Activated T-cell treated with anti-CD3 and anti-CD28 coated beads, Interleukin-2, amount 50 U/mL, for 4 hours (primary cell): ENCODE results near the gene SLC45A1. TPM values are rescaled to one million over a fixed set of nuclear protein-coding genes. Genes with fewer than 3 reads are reported as not detected.
A peak's percentile ranks its signal among the peaks of the same experiment; 100 is the strongest.

Experiments
- ATAC-seq, 2 donors: fragments of 200-7000 bp; cut with Tn5 transposase; one replicate each; pipeline ENCODE4 v1.10.0; 2021
- DNase-seq: peaks from one replicate; pipeline ENCODE4 v3.0.0-alpha.2; 2020
- H3K27me3 Mint-ChIP-seq: one replicate; pipeline ENCODE4 v1.8.0; 2021; ENCODE audit warnings: low read depth, mixed read lengths
- H3K36me3 Mint-ChIP-seq: one replicate; pipeline ENCODE4 v1.8.0; 2022; ENCODE audit warnings: mixed read lengths; ENCODE audit not compliant: insufficient read depth
- H3K4me1 Mint-ChIP-seq: one replicate; pipeline ENCODE4 v1.8.0; 2021; ENCODE audit warnings: low read depth, mixed read lengths
- H3K4me3 Mint-ChIP-seq: one replicate; pipeline ENCODE4 v1.8.0; 2021; ENCODE audit warnings: mild to moderate bottlenecking, moderate library complexity, mixed read lengths
- H3K9me3 Mint-ChIP-seq: one replicate; pipeline ENCODE4 v1.8.0; 2021; ENCODE audit warnings: mixed read lengths
- total RNA-seq, 3 donors: library from RNA; stranded (reverse); gene quantifications; one replicate each; pipeline ENCODE4 v1.2.1, GENCODE V29; 2021

Gene SLC45A1
- total RNA-seq, 3 donors from 2014 or later, result 0.38 to 0.61 (median 0.46) TPM

DNA sequence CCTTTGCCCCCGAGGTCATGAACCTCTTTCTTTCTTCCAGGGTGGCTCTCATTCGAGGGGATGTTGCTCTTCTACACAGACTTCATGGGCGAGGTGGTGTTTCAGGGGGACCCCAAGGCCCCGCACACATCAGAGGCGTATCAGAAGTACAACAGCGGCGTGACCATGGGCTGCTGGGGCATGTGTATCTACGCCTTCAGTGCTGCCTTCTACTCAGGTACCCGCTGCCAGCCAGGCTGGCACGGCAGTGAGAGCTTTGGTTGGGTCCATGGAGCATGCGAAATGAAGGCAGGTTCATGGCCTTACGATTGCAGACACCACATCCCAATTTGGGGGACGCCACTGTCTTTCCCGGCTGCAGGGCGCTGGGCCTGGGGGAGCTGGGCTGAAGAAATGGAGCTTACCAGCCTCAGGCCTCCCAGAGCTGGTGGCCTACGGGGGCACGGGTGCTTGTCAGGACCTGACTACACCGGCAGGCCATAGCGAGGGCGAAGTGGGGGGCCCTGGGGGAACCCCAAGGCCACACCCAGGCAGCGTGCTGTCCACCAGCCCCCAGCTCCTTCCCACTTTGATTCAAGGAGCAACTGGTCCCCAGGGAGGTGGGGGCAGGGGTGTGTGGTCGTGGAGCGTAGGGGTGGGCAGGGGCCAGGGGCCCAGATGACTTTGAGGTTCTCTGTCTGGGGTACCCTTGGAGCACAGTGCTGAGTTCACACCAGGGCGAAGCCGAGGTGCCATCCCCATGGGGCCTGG lies 20.0 kb downstream of the SLC45A1 start:
- H3K9me3 Mint-ChIP-seq, result no peaks in the 10 kb centered on the region
- DNase-seq, result no peak
- H3K4me3 Mint-ChIP-seq, result no peak overlapping the region
- ATAC-seq, result no peak
- no peaks in the 10 kb centered on the region for H3K27me3 Mint-ChIP-seq
- no peaks in the 10 kb centered on the region for H3K4me1 Mint-ChIP-seq
- H3K36me3 Mint-ChIP-seq, result peaks cover 2% of the 10 kb centered on the region

- no peak for ATAC-seq
- H3K9me3 Mint-ChIP-seq, result no peaks in the 10 kb centered on the region
- peaks cover 2% of the 10 kb centered on the region for H3K36me3 Mint-ChIP-seq
These were observed 20.8 kb downstream of the SLC45A1 start for GRCh38 chr1:8338526-8339202.

DNA sequence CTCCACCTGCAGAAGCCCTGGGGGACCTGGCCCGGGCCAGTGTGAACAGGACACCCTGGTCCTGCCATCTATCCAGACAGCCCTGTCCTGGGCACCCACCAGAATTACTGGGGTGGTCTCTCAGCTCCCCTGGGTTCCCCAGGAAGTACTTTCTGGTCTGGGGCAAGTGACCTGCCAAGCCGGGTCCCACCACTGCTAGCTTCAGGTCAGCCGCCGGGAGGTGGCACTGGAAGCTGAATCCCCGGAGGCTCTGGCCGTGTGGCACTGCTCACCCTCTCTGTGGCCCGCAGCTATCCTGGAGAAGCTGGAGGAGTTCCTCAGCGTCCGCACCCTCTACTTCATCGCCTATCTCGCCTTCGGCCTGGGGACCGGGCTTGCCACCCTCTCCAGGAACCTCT lies 21.3 kb downstream of the SLC45A1 start:
- no peak for ATAC-seq
- no peaks in the 10 kb centered on the region for H3K27me3 Mint-ChIP-seq
- H3K4me3 Mint-ChIP-seq, result no peak overlapping the region

More at GRCh38 chr1:8338526-8339202, 20.8 kb downstream of the SLC45A1 start:
- no peak for DNase-seq
- Mint-ChIP-seq H3K27me3 (no peaks in the 10 kb centered on the region), H3K4me3 (no peak overlapping the region), H3K4me1 (no peaks in the 10 kb centered on the region)

DNA sequence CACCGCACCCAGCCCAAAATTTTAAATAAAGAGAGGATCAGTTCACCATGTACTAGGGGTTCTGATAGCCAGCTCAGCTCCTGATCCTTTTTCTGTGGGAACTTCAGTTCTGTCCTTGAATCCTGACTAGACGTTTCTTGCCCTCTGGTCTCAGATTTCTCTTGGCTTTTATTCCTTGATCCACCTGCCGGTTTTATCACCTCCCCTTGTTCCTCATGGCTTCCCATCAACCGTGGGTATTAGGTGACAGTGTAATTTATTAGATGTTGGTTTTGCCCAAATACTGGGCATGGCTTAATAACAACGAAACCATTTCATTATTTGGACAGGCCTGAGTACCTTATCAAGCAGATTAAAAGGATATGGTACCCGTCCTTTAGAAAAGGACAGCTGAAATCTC lies 22.5 kb downstream of the SLC45A1 start:
- Mint-ChIP-seq H3K4me1 (no peaks in the 10 kb centered on the region), H3K36me3 (peaks cover 2% of the 10 kb centered on the region), H3K4me3 (no peak overlapping the region)

More for the DNA sequence above, 21.3 kb downstream of the SLC45A1 start:
- Mint-ChIP-seq H3K36me3 (peaks cover 2% of the 10 kb centered on the region), H3K9me3 (no peaks in the 10 kb centered on the region), H3K4me1 (no peaks in the 10 kb centered on the region)
- DNase-seq, result no peak

DNA sequence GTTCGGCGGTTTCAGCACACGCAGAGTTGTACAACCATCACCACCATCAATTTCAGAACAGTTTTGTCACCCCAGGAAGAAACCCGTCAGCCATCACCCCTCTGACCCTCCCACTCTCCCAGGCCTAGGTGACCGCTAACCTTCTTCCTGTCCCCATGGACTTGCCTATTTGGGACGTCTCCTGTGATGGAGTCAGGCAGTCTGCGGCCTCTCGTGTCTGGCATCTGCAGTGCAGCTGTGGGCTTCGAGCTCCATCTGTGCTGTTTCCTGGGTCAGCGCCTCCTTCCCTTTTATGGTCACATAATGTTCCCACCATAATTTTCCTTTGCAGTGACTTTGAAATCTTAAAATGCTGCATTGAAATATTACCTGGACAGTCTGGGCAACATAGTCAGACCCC lies 24.4 kb downstream of the SLC45A1 start:
- H3K9me3 Mint-ChIP-seq, result no peaks in the 10 kb centered on the region
- H3K36me3 Mint-ChIP-seq, result no peaks in the 10 kb centered on the region
- no peaks in the 10 kb centered on the region for H3K4me1 Mint-ChIP-seq
- ATAC-seq (no peak), DNase-seq (no peak)
- H3K4me3 Mint-ChIP-seq, result no peak overlapping the region
- no peaks in the 10 kb centered on the region for H3K27me3 Mint-ChIP-seq

More for the DNA sequence above, 22.5 kb downstream of the SLC45A1 start:
- DNase-seq (no peak), ATAC-seq (no peak)
- H3K27me3 Mint-ChIP-seq, result no peaks in the 10 kb centered on the region
- H3K9me3 Mint-ChIP-seq, result no peaks in the 10 kb centered on the region

DNA sequence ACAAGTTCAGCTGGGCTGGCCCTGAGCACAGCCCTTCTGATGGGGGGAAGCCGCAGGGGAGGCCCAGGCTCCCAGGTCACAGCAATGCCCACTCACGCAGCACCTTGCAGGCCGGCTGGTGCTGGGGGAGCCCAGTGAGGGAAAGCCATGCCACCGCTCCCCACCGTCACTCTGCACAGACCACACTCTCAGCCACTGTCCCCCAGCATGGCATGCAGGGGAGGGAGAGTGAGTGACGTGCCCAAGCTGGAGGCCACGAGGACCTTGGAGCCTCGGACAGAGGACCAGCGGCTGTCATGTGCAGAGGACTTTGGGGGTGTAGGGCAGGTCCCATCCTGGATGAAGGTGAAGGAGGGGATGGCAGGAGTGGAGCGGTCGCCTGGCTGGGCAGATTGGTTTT lies 25.1 kb downstream of the SLC45A1 start:
- no peak for DNase-seq
- ATAC-seq, result no peak
- Mint-ChIP-seq H3K36me3 (no peaks in the 10 kb centered on the region), H3K27me3 (no peaks in the 10 kb centered on the region), H3K4me1 (no peaks in the 10 kb centered on the region), H3K9me3 (no peaks in the 10 kb centered on the region), H3K4me3 (no peak overlapping the region)

- ATAC-seq, result no peak
- H3K27me3 Mint-ChIP-seq, result no peaks in the 10 kb centered on the region
- H3K36me3 Mint-ChIP-seq, result no peaks in the 10 kb centered on the region
- H3K9me3 Mint-ChIP-seq, result no peaks in the 10 kb centered on the region
- H3K4me3 Mint-ChIP-seq, result no peak overlapping the region
- DNase-seq, result no peak
- no peaks in the 10 kb centered on the region for H3K4me1 Mint-ChIP-seq
These were observed 25.6 kb downstream of the SLC45A1 start for GRCh38 chr1:8343464-8344001.

GRCh38 chr1:8344893-8345507 lies 27.1 kb downstream of the SLC45A1 start:
- H3K36me3 Mint-ChIP-seq, result no peaks in the 10 kb centered on the region
- no peak for DNase-seq
- no peak overlapping the region for H3K4me3 Mint-ChIP-seq
- no peak for ATAC-seq
- peaks cover 2% of the 10 kb centered on the region for H3K27me3 Mint-ChIP-seq
- H3K9me3 Mint-ChIP-seq, result no peaks in the 10 kb centered on the region
- peaks cover 2% of the 10 kb centered on the region for H3K4me1 Mint-ChIP-seq

DNA sequence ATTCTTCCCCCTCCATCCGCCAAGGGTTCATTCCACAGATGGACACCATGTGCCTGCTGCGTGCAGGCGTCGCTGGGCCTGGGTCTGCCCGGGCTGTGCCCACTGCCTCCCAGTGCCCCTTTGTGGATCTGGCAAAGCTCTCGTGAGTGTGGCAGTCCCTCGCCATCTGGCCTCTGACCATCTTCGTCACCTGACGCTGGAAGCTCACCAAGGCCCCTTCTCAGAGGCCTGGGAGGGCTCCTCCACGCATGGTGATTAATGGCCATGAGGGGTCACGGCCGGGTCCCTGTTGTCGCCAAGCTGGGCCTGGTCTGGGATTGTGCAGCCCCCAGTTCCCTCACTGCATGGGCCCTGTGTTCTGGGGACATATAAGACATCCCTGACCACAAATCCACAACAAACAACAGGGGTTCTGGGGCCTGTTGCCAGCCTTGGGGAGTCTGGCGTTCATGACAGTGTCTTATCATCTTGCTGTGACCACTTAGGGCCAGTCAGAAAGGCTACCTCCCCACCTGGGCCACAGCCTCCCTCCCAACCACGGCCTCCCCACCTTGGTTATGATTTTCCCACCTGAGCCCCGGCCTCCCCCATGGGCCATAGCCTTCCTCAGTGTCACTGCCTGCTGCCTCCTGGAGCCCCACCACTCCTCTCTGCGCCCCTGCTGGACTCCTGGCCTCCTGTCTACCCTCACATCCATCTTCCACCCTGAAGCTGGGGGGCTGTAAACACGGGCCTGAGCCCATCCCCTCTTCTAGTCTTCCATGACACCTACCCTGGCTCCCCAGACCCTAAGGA lies 27.9 kb downstream of the SLC45A1 start:
- no peaks in the 10 kb centered on the region for H3K36me3 Mint-ChIP-seq
- H3K9me3 Mint-ChIP-seq, result no peaks in the 10 kb centered on the region
- no peak for DNase-seq
- H3K4me1 Mint-ChIP-seq, result peaks cover 2% of the 10 kb centered on the region
- ATAC-seq, result no peak
- no peak overlapping the region for H3K4me3 Mint-ChIP-seq
- H3K27me3 Mint-ChIP-seq, result peaks cover 2% of the 10 kb centered on the region

- Mint-ChIP-seq H3K4me1 (peaks cover 2% of the 10 kb centered on the region), H3K4me3 (no peak overlapping the region), H3K27me3 (peaks cover 2% of the 10 kb centered on the region), H3K9me3 (no peaks in the 10 kb centered on the region), H3K36me3 (peaks cover 3% of the 10 kb centered on the region)
- ATAC-seq, result no peak
- DNase-seq, result no peak
These were observed 29.7 kb downstream of the SLC45A1 start for GRCh38 chr1:8347635-8348034.

DNA sequence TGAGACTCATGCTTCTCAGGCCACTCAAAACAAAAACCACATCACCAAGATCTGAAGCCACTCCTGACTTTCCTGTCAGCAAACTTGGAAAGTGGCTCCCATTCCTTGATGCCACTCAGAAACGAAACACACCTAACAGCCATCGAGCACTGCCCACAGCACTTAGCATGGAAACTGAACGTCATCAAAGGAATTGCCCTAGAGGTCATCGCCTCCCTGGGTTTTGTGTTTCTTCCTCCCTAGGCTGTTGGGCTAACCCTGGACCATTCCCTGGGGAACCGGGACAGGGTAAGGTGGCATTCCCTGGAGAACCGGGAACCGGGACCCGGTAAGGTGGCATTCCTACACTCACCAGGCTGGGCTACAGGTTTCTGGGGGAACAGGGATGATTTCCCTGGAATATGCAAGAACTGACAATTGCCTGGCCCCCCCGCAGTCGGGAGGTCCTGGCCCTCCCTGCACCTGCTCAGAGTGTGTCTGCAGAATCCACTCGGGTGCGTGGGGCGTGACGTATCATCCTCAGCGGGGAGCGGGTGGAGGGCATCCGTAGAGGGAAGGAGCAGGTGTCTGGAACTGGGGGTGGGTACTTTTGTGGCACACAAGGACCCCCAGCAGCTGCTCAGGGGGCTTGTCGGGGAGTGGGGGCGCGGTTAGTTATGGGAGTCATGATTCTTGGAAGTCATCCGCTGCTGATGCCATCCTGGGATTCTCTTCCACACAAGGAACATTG lies 30.3 kb downstream of the SLC45A1 start:
- H3K9me3 Mint-ChIP-seq, result no peaks in the 10 kb centered on the region
- peaks cover 2% of the 10 kb centered on the region for H3K27me3 Mint-ChIP-seq
- DNase-seq (no peak), ATAC-seq (no peak)
- peaks cover 6% of the 10 kb centered on the region for H3K36me3 Mint-ChIP-seq
- H3K4me3 Mint-ChIP-seq, result no peak overlapping the region
- H3K4me1 Mint-ChIP-seq, result peaks cover 2% of the 10 kb centered on the region

DNA sequence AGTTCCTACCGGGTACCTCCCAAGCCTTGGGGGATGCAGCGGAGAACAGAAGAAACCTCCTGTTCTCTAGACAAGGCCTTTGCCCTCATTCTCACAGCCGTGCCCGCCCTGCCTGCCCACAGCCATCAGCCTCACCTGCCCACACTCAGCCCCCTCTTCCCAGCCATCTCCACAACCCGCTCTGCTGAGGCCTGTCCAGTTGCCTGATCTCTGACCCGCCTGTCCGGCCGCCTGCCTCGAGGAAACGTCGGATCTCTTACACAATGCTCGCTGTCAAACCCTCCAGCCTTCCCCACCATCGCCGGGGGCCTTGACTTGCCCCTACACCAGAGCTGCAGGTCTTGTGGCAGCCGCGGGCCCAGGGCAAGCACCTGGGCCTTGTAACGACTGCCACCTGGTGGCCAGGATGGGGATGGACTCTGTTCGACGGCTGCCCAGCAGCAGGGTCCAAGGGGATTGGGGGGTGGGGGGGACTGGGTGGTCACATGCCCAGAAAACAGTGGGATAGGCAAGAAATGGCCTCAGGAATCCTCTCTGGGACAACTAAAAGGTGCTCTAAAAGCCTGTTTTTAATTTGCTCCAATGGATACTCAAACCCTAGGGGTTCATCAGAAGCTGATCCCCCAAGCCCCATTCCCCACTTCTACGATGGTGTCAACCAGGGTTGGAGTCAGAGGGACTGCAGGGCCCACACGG lies 31.0 kb downstream of the SLC45A1 start:
- H3K27me3 Mint-ChIP-seq, result peaks cover 2% of the 10 kb centered on the region
- peaks cover 7% of the 10 kb centered on the region for H3K36me3 Mint-ChIP-seq
- DNase-seq, result peak; percentile 73
- H3K9me3 Mint-ChIP-seq, result no peaks in the 10 kb centered on the region
- ATAC-seq, result peak; percentile 86
- peaks cover 2% of the 10 kb centered on the region for H3K4me1 Mint-ChIP-seq
- no peak overlapping the region for H3K4me3 Mint-ChIP-seq

DNA sequence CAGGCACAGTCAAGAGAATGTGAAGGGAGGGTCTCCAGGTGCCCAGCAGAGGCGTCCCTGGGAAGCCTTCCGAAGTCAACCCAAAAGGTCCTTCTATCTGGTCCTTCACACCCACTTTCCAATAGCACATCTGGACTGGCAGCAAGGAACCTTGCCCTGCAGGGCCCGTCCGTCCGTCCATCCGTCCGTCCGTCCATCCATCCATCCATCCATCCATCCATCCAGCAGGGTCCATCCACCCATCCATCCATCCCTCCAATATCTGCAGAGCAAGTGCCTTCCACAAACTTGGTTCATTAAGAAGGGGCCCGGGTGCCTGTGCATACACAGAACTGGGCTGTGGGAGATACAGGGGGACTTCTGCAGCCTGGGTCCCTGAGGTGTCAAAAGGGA lies 31.6 kb downstream of the SLC45A1 start:
- DNase-seq (no peak), ATAC-seq (no peak)
- Mint-ChIP-seq H3K9me3 (no peaks in the 10 kb centered on the region), H3K4me1 (peaks cover 2% of the 10 kb centered on the region), H3K4me3 (no peak overlapping the region), H3K27me3 (peaks cover 2% of the 10 kb centered on the region), H3K36me3 (peaks cover 9% of the 10 kb centered on the region)
